K562 (cell line): ENCODE measurements around the gene TBXA2R. TPM values are rescaled to one million over a fixed set of nuclear protein-coding genes. Genes with fewer than 3 reads are reported as not detected.
A peak's percentile ranks its signal among the peaks of the same experiment; 100 is the strongest.

Experiments used
- ATAC-seq: fragments of 200-7000 bp; cut with Tn5 transposase; 3 replicates; pipeline ENCODE4 v1.9.1; 2020; ENCODE audit warnings: moderate library complexity
- BruUV-seq: library from RNA; stranded (reverse); fragments of 400-500 nt; replicated peaks from 2 replicates; lab custom pipeline; 2021; lab: Mats Ljungman, UMichigan
- CTCF ChIA-PET: fragments of 300-600 bp; formaldehyde crosslinking; extraction: SDS; loops from one replicate; lab custom pipeline; 2021; ENCODE audit warnings: low intra/inter-chr PET ratio; lab: Yijun Ruan, JAX
- POLR2A ChIA-PET: fragments of 300-600, 350-650 bp; sonication (Branson Sonifier 250); formaldehyde crosslinking; extraction: SDS; loops from one replicate; lab custom pipeline; 2021; ENCODE audit warnings: antibody characterized with exemption, inconsistent platforms; lab: Yijun Ruan, JAX
- DNase-seq, 4 experiments: peaks; one replicate each; pipeline versions ENCODE4 v3.0.0 to v3.0.0-alpha.2; 2011 to 2018; ENCODE audit warnings: low spot score in 3 of 4, mixed read lengths in 3 of 4; ENCODE audit errors: extremely low read depth in 1 of 4
- FAIRE-seq: peaks from 2 replicates; lab custom pipeline; 2011; peaks lifted over from hg19 to GRCh38; lab: Jason Lieb, UNC
- H2AFZ ChIP-seq: 2 replicates; pipeline ENCODE4 v1.6.0; 2011; ENCODE audit warnings: low read depth, low read length, control low read depth, inconsistent platforms
- H3K27ac ChIP-seq: fragments of 200-600 bp; 3 replicates; pipeline ENCODE4 v1.8.0; 2011; ENCODE audit warnings: low read depth, mild to moderate bottlenecking, control low read depth, inconsistent platforms, low read length, moderate library complexity, mixed read lengths; ENCODE audit errors: extremely low read depth
- H3K27me3 ChIP-seq, 2 experiments: fragments of 300-600 bp in 1 of 2; 2 replicates in 1 of 2; 3 replicates in 1 of 2; pipeline versions ENCODE4 v1.6.0 to v1.8.0; 2011; ENCODE audit warnings: inconsistent platforms in 2 of 2, low read length in 2 of 2, mild to moderate bottlenecking in 1 of 2, mixed read lengths in 1 of 2, moderate library complexity in 1 of 2; ENCODE audit not compliant: control insufficient read depth in 2 of 2, insufficient read depth in 2 of 2
- H3K36me3 ChIP-seq: fragments of 300-600 bp; 3 replicates; pipeline ENCODE4 v1.8.0; 2011; ENCODE audit warnings: mild to moderate bottlenecking, low read length, inconsistent platforms; ENCODE audit not compliant: control insufficient read depth, insufficient read depth
- H3K4me1 ChIP-seq, 2 experiments: fragments of 200-600 bp in 1 of 2; replicated peaks in 1 of 2; 2 replicates in 1 of 2; 3 replicates in 1 of 2; pipeline versions ENCODE4 v1.5.1 to v1.8.0; 2011; ENCODE audit warnings: inconsistent platforms in 2 of 2, low read length in 2 of 2, mild to moderate bottlenecking in 1 of 2, mixed read lengths in 1 of 2, moderate library complexity in 1 of 2; ENCODE audit not compliant: control insufficient read depth in 2 of 2, insufficient read depth in 2 of 2
- H3K4me2 ChIP-seq: 2 replicates; pipeline ENCODE4 v1.6.1; 2011; ENCODE audit warnings: low read length, control low read depth, inconsistent platforms, mixed read lengths; ENCODE audit not compliant: insufficient read depth
- H3K4me3 ChIP-seq: fragments of 200-600 bp; sonication (generic), shearing (Covaris generic); 2 replicates; pipeline ENCODE4 v1.5.1; 2016; ENCODE audit warnings: control low read depth, inconsistent platforms
- H3K79me2 ChIP-seq: fragments of 200-600 bp; 3 replicates; pipeline ENCODE4 v1.8.0; 2011; ENCODE audit warnings: low read length, inconsistent platforms; ENCODE audit not compliant: control insufficient read depth, insufficient read depth
- H3K9ac ChIP-seq, 2 experiments: 2 replicates each; pipeline versions ENCODE4 v1.6.0 to v1.6.1; 2011; ENCODE audit warnings: low read depth in 2 of 2, low read length in 2 of 2, control low read depth in 1 of 2, inconsistent platforms in 1 of 2, mild to moderate bottlenecking in 1 of 2, mixed read lengths in 1 of 2; ENCODE audit not compliant: insufficient read depth in 1 of 2
- H3K9me1 ChIP-seq: one replicate; pipeline ENCODE4 v1.6.0; 2011; ENCODE audit warnings: inconsistent platforms, mild to moderate bottlenecking, low read length, moderate library complexity; ENCODE audit not compliant: control insufficient read depth, insufficient read depth
- H3K9me3 ChIP-seq: replicated peaks from 2 replicates; pipeline ENCODE4 v1.5.1; 2011; ENCODE audit warnings: low read depth, low read length, inconsistent platforms; ENCODE audit not compliant: control insufficient read depth, insufficient read depth
- H4K20me1 ChIP-seq: replicated peaks from 2 replicates; pipeline ENCODE4 v1.6.1; 2011; ENCODE audit warnings: low read length, inconsistent platforms, mixed read lengths; ENCODE audit not compliant: control insufficient read depth, insufficient read depth
- EP300 ChIP-seq: IDR thresholded peaks from 2 replicates; pipeline ENCODE4 v1.6.1; 2012; ENCODE audit warnings: low read length, improper control_type of control experiment
- MAFF ChIP-seq: IDR thresholded peaks from 2 replicates; pipeline ENCODE4 v1.6.1; 2012; ENCODE audit warnings: low read length, improper control_type of control experiment
- POLR2G ChIP-seq: fragments of 200-400 bp; formaldehyde crosslinking; IDR thresholded peaks from 2 replicates; pipeline ENCODE4 v1.6.1; 2017; ENCODE audit warnings: low read depth, mild to moderate bottlenecking, antibody characterized with exemption, low read length, moderate library complexity
- SRSF9 ChIP-seq: fragments of 200-400 bp; formaldehyde crosslinking; IDR thresholded peaks from 2 replicates; pipeline ENCODE4 v1.6.1; 2017; ENCODE audit warnings: low read depth, low read length, borderline replicate concordance
- WGBS: fragments of 100-300 bp; shearing (Covaris generic); methylation state at CpG from one replicate; pipeline ENCODE4 v1.1.6; 2016; ENCODE audit warnings: low coverage, mixed read lengths; ENCODE audit not compliant: insufficient coverage; ENCODE audit errors: missing lambda C conversion rate; 5-methylcytosine and 5-hydroxymethylcytosine counted together
- in situ Hi-C: fragments of 300-500 bp; cut with MboI; formaldehyde crosslinking; loops from 4 replicates; pipeline ENCODE4 v1.15.0; 2018; ENCODE audit warnings: inconsistent platforms, mixed read lengths
- intact Hi-C: fragments of 100-400 bp; cut with micrococcal nuclease; formaldehyde crosslinking; loops from 2 replicates; pipeline ENCODE4 v1.14.2; 2022
- polyA plus RNA-seq, 8 experiments: library from polyadenylated mRNA; depleted of rRNA in 4 of 8; stranded (reverse) in 5 of 8; unstranded in 3 of 8; fragments of >200 nt; fragmentation: Nextera tagmentation in 2 of 8; fragmentation: Illumina TruSeq in 1 of 8; extraction: Ambion mirVana in 2 of 8; extraction: Trizol in 1 of 8; gene quantifications; 2 replicates each; pipeline versions ENCODE4 v1.2.1 to v1.2.3, GENCODE V29; 2011 to 2014; ENCODE audit warnings: inconsistent platforms in 1 of 8, missing spikeins in 1 of 8
- total RNA-seq, 7 experiments: library from RNA; depleted of rRNA in 6 of 7; stranded (reverse); fragments of >200 nt in 6 of 7; fragmentation: Illumina TruSeq in 2 of 7; extraction: Trizol in 2 of 7; gene quantifications; 2 replicates each; pipeline versions ENCODE4 v1.2.1 to v1.2.3, GENCODE V29; 2011 to 2021; ENCODE audit warnings: low replicate concordance in 1 of 7

Gene TBXA2R
- total and polyA plus RNA-seq, 9 of the 15 experiments (the other 6 are each of a cell fraction or from before 2014, with no cell fraction given) = 1.5 to 24.0 (median 2.8) TPM

GRCh38 chr19:3619631-3620012, 12.9 kb upstream of the TBXA2R start:
- H3K4me1 ChIP-seq = peaks cover 4 to 73% of the 10 kb centered on the region in 2 experiments
- peaks cover 74% of the 10 kb centered on the region; the same call in 1 of the 3 replicates for H3K36me3 ChIP-seq
- in situ Hi-C loops = no loop called here
- no peak for FAIRE-seq
- H3K9me3 ChIP-seq = no peaks in the 10 kb centered on the region
- CTCF ChIA-PET = interaction anchor here (1.1 to 2.9 kb wide), 2 partner anchors 75 to 76 kb away, joined by 5 to 19 read pairs; no protein-coding TSS in a partner anchor
- H3K9ac ChIP-seq = peak overlapping the region in 1 of 2 experiments; percentile 60; a peak in 1 of 4 replicates
- H3K9me1 ChIP-seq = no peaks in the 10 kb centered on the region
- no peaks in the 10 kb centered on the region for H4K20me1 ChIP-seq
- no peak overlapping the region for H2AFZ ChIP-seq
- no peak overlapping the region for H3K4me2 ChIP-seq
- H3K4me3 ChIP-seq = no peak overlapping the region
- DNase-seq = no peak
- peaks cover 8% of the 10 kb centered on the region for H3K79me2 ChIP-seq
- no peak for TF ChIP-seq MAFF
- TF ChIP-seq EP300 = no peak
- TF ChIP-seq POLR2G = peak; percentile 51; the same call in 1 of the 2 replicates
- no peak for TF ChIP-seq SRSF9
- TF ChIP-seq, all 486 proteins: peak for 1
- Histone ChIP-seq H3K27ac (no peak overlapping the region), H3K27me3 (no peaks in the 10 kb centered on the region)
- BruUV-seq = no TSS peak
- WGBS = 91% methylated on average over 8 of the region's 17 CpGs
- no peak for ATAC-seq
- intact Hi-C loops = no loop called here
- POLR2A ChIA-PET = interaction anchor here (1.1 kb wide), 1 partner anchor 16 kb away, joined by 3 read pairs; no protein-coding TSS in a partner anchor
